SU-DHL-6 (cell line): ENCODE measurements around the gene MIB2.
A peak's percentile ranks its signal among the peaks of the same experiment; 100 is the strongest.

Source experiments
- H2AFZ ChIP-seq: fragments of 200-600 bp; sonication (generic); 2 replicates; pipeline ENCODE4 v1.6.1; 2014; ENCODE audit warnings: low read depth, mild to moderate bottlenecking, moderate library complexity, mixed read lengths, antibody characterized with exemption, low read length; ENCODE audit not compliant: severe bottlenecking
- H3F3A ChIP-seq: fragments of 200-600 bp; shearing (Covaris generic); 2 replicates; pipeline ENCODE4 v1.6.0; 2016; ENCODE audit warnings: antibody characterized with exemption, mild to moderate bottlenecking; ENCODE audit not compliant: insufficient read depth
- H3K27ac ChIP-seq: fragments of 200-600 bp; sonication (generic); 2 replicates; pipeline ENCODE4 v1.5.1; 2016; ENCODE audit warnings: low read depth, mild to moderate bottlenecking, low read length, moderate library complexity, mixed read lengths
- H3K27me3 ChIP-seq: fragments of 200-600 bp; sonication (generic), shearing (Covaris generic); 2 replicates; pipeline ENCODE4 v1.6.0; 2014; ENCODE audit warnings: mild to moderate bottlenecking, low read length
- H3K36me3 ChIP-seq: fragments of 200-600 bp; sonication (generic); 2 replicates; pipeline ENCODE4 v1.6.1; 2014; ENCODE audit warnings: mild to moderate bottlenecking, low read length, mixed read lengths
- H3K4me2 ChIP-seq: fragments of 300-600, 200-600 bp; shearing (Covaris generic), sonication (generic); 2 replicates; pipeline ENCODE4 v1.6.0; 2014; ENCODE audit warnings: low read length, low read depth, mild to moderate bottlenecking; ENCODE audit not compliant: poor library complexity, severe bottlenecking
- H3K4me3 ChIP-seq: fragments of 200-600 bp; sonication (generic); 2 replicates; pipeline ENCODE4 v1.5.1; 2014; ENCODE audit warnings: antibody characterized with exemption, low read length, mild to moderate bottlenecking, mixed read lengths; ENCODE audit not compliant: insufficient read depth, poor library complexity, severe bottlenecking
- H3K79me2 ChIP-seq: fragments of 200-600 bp; sonication (generic); 2 replicates; pipeline ENCODE4 v1.6.1; 2014; ENCODE audit warnings: mild to moderate bottlenecking, low read length, moderate library complexity; ENCODE audit not compliant: insufficient read depth
- H3K9ac ChIP-seq: fragments of 200-600 bp; sonication (generic); 2 replicates; pipeline ENCODE4 v1.7.0; 2014; ENCODE audit warnings: mild to moderate bottlenecking, low read length
- H3K9me2 ChIP-seq: fragments of 200-600 bp; sonication (generic); replicated peaks from 2 replicates; pipeline ENCODE4 v1.6.1; 2014; ENCODE audit warnings: low read length; ENCODE audit not compliant: insufficient read depth
- H3K9me3 ChIP-seq: fragments of 200-600 bp; sonication (generic); 2 replicates; pipeline ENCODE4 v1.6.1; 2014; ENCODE audit warnings: low read length, mixed read lengths; ENCODE audit not compliant: insufficient read depth
- H4K20me1 ChIP-seq: fragments of 200-600 bp; sonication (generic); 2 replicates; pipeline ENCODE4 v1.6.1; 2014; ENCODE audit warnings: low read depth, mild to moderate bottlenecking, antibody characterized with exemption, low read length, moderate library complexity, mixed read lengths
- CTCF ChIP-seq: fragments of 200-600 bp; sonication (generic); IDR thresholded peaks from one replicate; pipeline ENCODE4 v1.5.1; 2017; ENCODE audit warnings: antibody characterized with exemption, mild to moderate bottlenecking, low read length, moderate library complexity; ENCODE audit not compliant: insufficient read depth, poor library complexity, severe bottlenecking
- EZH2phosphoT487 ChIP-seq: fragments of 200-600 bp; sonication (generic), shearing (Covaris generic); conservative IDR thresholded peaks from 2 replicates; pipeline ENCODE4 v1.6.1; 2018; ENCODE audit warnings: mild to moderate bottlenecking, antibody characterized with exemption, low read length, moderate library complexity, mixed read lengths

Gene MIB2

GRCh38 chr1:1677718-1678580 lies 62.6 kb downstream of the MIB2 start:
- Histone ChIP-seq H3K4me3 (peak overlapping the region; percentile 49), H4K20me1 (no peaks in the 10 kb centered on the region), H3K4me2 (peak overlapping the region; percentile 75), H3K27me3 (no peaks in the 10 kb centered on the region), H3K79me2 (no peaks in the 10 kb centered on the region), H3K9ac (peak overlapping the region; percentile 53), H3K9me2 (no peaks in the 10 kb centered on the region), H3K36me3 (no peaks in the 10 kb centered on the region), H2AFZ (peak overlapping the region; percentile 89), H3K27ac (peak overlapping the region; percentile 87), H3K9me3 (no peaks in the 10 kb centered on the region), H3F3A (peaks cover 13% of the 10 kb centered on the region)
- no peak for TF ChIP-seq EZH2phosphoT487
- TF ChIP-seq CTCF, result no peak

- Histone ChIP-seq H4K20me1 (no peaks in the 10 kb centered on the region), H3K9me3 (no peaks in the 10 kb centered on the region), H2AFZ (peak overlapping the region; percentile 89), H3K27ac (peak overlapping the region; percentile 87), H3F3A (peaks cover 13% of the 10 kb centered on the region), H3K36me3 (no peaks in the 10 kb centered on the region), H3K79me2 (no peaks in the 10 kb centered on the region), H3K4me3 (peak overlapping the region; percentile 49), H3K9ac (peak overlapping the region; percentile 53), H3K9me2 (no peaks in the 10 kb centered on the region), H3K4me2 (peak overlapping the region; percentile 75), H3K27me3 (no peaks in the 10 kb centered on the region)
- TF ChIP-seq EZH2phosphoT487 (no peak), CTCF (peak; percentile 79)
Measured at GRCh38 chr1:1678581-1679380, 63.5 kb downstream of the MIB2 start.
